ENCODE data around the gene POM121C.
"Not testable (repeated sequence)": the region's sequence is repeated elsewhere in the genome, so short reads cannot be mapped to it uniquely, and the experiment has no call there.

POM121C gene

GRCh38 chr7:75409880-75410822 lies 75.9 kb downstream of the POM121C start:
- not testable (repeated sequence) for H3K27ac ChIP-seq

DNA sequence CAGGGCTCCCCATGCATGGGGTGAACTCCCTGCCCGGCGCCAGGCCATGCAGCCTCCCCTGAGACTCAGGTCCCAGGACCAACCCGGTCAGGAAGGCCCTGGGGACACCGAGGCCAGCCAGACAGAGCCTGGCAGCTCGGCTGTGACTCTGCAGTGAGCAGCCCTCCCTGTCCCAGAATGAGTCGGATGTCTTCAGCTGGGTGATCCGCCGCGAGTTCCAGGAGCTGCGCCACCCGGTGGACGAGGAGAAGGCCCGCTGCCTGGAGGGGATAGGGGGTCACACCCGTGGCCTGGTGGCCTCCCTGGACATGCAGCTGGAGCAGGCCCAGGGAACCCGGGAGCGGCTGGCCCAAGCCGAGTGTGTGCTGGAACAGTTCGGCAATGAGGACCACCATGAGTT lies 81.4 kb downstream of the POM121C start:
- not testable (repeated sequence) for H3K27ac ChIP-seq

GRCh38 chr7:75403455-75404443 lies 82.3 kb downstream of the POM121C start:
- not testable (repeated sequence) for H3K27ac ChIP-seq

GRCh38 chr7:75400575-75400974 lies 85.5 kb downstream of the POM121C start:
- H3K27ac ChIP-seq: not testable (repeated sequence)

DNA sequence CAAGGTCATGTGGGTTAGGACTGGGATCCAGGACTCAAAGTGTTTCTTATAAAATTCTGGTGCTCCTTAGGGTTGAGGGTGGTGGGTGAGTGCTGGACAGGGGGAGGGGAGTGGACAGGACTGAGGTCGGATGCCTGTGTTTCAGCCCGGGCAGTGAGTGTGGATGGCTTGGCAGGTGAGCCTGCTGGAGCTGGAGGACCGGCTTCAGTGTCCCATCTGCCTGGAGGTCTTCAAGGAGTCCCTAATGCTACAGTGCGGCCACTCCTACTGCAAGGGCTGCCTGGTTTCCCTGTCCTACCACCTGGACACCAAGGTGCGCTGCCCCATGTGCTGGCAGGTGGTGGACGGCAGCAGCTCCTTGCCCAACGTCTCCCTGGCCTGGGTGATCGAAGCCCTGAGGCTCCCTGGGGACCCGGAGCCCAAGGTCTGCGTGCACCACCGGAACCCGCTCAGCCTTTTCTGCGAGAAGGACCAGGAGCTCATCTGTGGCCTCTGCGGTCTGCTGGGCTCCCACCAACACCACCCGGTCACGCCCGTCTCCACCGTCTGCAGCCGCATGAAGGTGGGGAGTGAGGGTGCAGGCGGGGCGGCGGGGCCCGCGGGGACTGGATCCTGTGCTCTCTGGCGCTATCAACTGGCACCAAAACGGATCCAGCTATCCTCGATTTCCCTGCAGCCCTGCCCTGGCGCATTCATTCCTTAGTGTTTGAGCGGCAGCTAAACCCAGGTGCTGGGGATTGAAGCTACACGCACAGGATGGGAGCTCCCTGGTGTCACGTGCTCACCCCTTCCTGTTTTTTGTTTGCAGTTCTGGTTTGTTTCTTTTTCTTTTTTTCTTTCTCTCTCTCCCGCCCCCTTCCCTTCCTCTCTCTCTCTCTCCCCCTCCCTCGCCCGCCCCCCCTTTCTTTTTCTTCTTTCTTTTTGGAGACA lies 87.1 kb downstream of the POM121C start:
- not testable (repeated sequence) for H3K27ac ChIP-seq

DNA sequence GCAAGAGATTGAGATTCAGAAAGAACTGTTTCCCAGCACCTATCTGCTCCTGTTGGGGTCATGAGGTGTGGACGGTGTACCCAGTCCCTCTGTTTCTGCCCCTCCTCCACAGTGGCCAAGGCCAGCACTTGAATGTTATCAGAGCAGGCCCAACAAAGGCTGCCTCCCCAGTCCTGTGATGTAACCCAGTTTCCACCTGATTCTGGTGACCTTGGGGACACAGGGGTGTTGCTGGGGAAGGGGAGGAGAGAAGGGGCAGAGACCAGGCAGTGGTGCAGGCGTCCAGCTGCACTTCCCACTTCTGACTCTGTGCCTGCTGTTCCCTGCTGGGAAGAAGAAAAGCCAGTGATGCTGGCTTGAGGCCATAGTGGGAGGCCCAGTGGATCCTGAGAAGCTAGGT lies 88.2 kb downstream of the POM121C start:
- not testable (repeated sequence) for H3K27ac ChIP-seq

DNA sequence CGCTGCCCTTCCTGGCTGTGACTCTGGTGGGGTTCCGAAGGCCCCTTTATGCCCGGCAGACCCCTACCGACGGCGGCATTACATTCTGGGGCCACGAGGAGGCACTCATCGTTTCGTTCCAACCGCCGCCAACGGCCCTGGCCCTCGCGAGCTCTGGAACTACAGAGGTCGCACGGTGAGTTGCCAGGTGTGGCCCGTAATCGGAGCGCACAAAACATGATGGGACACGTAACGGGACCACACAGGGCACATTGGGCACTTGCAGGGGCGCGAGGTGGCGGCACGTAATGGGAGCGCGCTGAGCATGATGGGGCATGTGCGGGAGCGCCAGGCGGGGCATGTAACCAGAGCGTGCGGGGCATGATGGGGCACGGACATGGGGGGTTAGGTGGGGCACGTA lies 90.8 kb downstream of the POM121C start, which contains the start of gene TRIM73:
TSS of gene TRIM73 (plus strand) at position 301 of the 400 bp plus-strand sequence. CDS start 3,305 bp downstream, outside the sequence.
- not testable (repeated sequence) for H3K27ac ChIP-seq

GRCh38 chr7:75393194-75393593 lies 92.9 kb downstream of the POM121C start:
- H3K27ac ChIP-seq: not testable (repeated sequence)

DNA sequence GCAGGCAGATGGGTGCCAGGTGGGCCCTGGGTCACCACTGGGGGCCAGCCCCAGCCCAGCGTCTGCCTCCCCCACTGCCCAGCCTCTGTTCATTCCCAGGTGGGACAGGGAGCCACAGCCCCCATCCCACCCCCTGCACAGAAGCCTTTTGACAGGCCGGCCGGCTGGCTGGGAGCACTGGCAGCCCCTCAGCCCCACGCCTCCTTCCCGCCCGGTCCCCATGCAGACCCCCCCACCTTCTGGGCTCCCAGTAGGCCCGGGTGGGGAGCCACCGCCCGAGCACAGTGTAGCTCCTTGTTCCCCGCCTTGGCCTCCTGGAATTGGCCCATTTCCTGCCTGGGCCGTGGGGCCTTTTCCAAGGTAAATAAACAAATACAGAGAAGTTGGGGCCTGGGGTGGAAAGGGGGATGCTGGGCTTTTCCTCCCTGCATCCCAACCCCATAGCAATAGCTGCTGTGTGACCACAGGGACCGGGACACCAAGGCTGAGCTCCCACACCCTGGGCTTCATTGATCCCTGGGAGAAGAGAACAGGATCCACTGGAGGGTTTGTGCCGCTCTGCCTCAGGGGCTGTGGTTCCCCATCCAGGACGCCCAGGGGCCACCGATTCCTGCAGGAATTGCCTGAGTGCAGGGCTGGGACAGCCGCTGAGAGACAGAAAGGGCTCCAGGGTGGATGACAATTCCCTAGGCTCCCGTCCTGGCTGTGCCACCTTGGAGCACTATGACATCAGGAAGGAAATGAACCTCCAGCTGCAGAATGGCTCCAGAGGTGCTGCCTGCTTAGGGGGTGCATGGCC lies 111.4 kb downstream of the POM121C start:
- H3K27ac ChIP-seq: not testable (repeated sequence)

DNA sequence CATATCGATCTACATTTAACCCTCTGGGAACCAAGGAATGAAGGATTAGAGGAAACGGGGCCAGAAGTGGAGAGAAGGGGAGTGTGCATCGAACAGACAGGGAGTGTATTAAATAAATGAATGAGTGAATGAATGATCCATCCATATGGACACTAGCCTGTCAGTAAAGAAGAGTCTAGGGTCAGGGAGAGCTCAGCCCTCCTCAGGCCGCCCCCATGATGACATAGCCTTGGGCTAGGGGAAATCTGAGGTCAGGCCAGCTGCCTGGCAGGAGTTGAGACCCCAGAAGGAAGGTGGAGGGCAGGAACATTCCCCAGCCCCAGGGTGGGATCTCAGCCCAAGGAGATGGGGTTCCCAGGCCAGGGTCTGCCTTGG lies 112.0 kb downstream of the POM121C start:
- H3K27ac ChIP-seq: not testable (repeated sequence)

- not testable (repeated sequence) for H3K27ac ChIP-seq
Measured at GRCh38 chr7:75367313-75367712, 118.8 kb downstream of the POM121C start.
